Body of pancreas (tissue), 4 donors: Measurements from ENCODE around the gene GPR171.

Source experiments
- CTCF ChIP-seq, 7 experiments: fragments of 450-650 bp in 4 of 7; fragments of 200-600 bp in 3 of 7; sonication (generic) in 3 of 7; IDR thresholded peaks; one replicate each; pipeline ENCODE4 v1.5.1; 2016 to 2019; ENCODE audit warnings: antibody characterized with exemption in 7 of 7
- POLR2A ChIP-seq, 3 donors: fragments of 450-650 bp; IDR thresholded peaks; one replicate each; pipeline ENCODE4 v1.6.1; 2016; ENCODE audit warnings: antibody characterized with exemption in 3 of 3, mild to moderate bottlenecking in 2 of 3

- TF ChIP-seq CTCF (IDR thresholded peaks at IDR 0.05) (no peak), POLR2A (IDR thresholded peaks at IDR 0.05) (no peak)
Observed at GRCh38 chr3:151226088-151226563, 23.1 kb upstream of the GPR171 start.
